GM18861 (cell line): ENCODE data around the gene PDE4D.

Experiments used
- ATAC-seq: cut with Tn5 transposase; IDR thresholded peaks from one replicate; pipeline ENCODE4 v1.9.1; 2021; ENCODE audit not compliant: unreplicated experiment

Gene PDE4D

DNA sequence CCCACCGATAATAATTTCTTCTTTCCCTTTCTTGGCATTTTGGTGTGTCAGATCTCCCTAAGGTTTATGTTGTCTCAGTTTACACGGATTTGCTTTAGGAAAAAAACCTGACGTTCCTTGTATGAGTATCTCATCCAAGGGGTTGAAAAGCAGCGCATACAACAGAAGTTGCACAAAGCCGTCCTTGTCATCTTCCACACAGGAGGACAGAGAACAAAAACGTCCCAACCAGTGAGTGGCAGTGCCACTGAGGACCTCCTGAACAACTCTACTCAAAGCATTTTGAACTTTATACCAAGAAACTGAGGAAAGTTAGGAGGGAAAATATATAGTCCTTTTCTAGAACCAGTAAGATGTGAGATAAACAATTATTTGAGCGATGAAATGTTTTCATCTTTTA lies 547.0 kb downstream of the PDE4D start:
- ATAC-seq, result no peak

DNA sequence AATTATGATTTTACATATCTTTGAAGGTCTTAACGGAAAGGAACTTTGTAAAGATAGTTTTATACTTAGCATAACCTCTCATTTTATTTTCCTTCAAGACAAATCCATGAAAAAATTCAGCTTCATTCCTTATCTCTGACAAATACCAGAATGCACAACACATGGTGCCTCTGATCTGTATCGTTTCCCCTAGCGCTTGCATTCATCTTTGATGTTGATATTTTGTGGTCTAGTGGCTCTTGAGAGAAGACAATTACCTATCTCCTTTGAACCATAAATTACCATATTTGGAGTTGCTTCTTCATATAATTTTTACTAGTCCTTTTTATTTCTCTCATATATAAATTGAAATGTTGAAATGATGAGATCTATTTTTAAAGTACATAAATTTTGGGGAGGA lies 551.3 kb downstream of the PDE4D start:
- ATAC-seq, result no peak

DNA sequence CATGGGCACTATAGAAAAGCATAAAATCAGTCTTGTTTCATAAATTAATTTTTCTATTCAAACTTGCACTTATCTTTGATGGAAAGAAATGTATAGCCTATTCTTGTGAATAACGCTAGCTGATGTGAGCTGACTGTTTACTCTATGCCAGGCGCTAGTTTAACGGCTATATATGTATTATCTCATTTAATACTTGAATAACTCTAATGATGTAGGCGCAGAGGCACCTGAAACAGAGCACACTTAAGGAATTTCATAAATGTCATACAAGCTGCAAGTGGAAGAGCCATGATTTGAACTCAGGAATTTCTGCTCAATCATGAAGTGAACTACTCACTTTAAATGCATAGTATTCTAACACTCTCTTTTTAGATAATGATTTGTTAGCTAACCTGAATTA lies 551.8 kb downstream of the PDE4D start:
- ATAC-seq, result no peak

DNA sequence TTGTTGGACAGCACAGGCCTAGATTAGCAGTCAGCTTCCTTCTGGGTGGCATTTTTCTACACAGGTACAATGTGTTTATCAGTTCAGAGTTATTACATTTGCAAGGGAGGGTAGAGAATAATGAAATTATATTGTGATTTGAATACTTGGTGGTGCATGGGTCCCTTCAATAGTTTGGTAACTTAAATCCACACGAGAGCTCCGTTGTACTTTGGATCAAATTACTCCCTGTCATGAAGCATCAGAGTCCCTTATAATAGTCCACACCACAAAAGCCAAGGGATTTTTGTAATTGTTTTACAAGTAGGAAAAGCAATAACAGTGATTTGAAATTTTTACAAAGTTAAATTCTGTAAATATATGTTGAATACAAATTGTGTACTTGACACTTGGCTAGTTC lies 552.4 kb downstream of the PDE4D start:
- ATAC-seq, result no peak

DNA sequence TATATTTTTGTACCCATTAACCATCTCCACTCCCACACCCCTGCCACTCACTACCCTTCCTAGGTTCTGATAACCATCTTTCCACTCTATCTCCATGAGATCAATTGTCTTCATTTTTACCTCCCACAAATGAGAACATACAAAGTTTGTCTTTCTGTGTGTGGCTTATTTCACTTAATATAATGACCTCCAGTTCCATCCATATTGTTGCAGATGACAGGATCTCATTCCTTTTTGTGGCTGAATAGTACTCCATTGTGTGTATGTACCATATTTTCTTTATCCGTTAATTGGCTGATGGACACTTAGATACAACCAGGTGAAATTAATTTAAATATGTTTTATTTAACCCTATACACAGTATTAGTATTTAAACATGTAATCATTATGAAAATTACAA lies 552.9 kb downstream of the PDE4D start:
- no peak for ATAC-seq

DNA sequence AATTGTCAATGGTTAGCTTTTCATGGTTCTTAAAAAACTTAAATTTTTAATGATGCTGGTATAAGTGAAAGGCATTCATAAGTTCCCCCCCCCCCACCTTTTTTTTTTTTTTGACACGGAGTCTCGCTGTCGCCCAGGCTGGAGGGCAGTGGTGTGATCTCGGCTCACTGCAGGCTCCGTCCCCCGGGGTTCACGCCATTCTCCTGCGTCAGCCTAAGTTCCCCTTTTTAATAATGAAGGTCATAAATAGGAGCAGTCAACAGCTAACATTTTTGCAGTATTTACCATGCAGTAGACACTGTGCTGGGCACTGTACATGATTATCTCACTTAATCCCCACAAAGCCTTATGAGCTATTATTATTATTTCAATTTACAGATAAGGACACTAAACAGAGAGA lies 556.3 kb downstream of the PDE4D start:
- no peak for ATAC-seq

DNA sequence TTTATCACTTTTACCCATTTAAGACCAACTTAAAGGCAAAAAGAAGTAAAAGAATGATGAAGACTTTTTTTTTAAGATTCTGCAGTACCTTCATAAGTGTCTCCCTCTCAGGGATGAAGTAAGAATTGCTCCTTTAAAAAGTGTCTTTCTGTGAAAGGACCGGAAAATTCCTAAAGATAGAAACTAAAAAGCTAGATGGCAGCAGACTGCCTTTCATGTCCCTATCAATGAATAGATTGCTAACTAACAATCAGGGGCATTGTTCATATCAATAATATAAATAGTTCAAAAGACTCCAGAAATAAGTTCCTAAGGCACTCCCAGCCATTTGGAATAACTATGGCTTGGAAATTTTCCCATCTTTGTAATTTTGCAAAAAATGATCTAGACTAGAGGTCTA lies 558.0 kb downstream of the PDE4D start:
- no peak for ATAC-seq

DNA sequence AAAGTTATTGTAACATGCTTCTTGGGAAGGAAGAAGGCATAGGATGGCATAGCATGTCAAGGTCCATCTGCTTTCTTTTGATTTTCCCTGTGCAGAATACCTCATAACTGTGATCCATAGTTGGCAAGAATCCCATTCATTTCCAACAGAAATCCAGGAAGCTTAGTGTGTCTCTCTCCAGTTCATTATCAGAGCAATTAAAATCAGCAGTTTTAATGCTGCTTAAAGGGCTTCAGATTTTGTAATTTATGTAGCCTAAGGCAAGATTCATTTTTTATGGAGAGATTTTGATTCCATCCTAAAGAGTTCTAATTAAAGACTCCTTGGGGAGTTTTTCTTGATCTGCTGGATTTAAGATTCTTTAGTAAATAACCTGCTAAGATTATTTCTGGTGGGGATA lies 560.1 kb downstream of the PDE4D start:
- ATAC-seq, result no peak

DNA sequence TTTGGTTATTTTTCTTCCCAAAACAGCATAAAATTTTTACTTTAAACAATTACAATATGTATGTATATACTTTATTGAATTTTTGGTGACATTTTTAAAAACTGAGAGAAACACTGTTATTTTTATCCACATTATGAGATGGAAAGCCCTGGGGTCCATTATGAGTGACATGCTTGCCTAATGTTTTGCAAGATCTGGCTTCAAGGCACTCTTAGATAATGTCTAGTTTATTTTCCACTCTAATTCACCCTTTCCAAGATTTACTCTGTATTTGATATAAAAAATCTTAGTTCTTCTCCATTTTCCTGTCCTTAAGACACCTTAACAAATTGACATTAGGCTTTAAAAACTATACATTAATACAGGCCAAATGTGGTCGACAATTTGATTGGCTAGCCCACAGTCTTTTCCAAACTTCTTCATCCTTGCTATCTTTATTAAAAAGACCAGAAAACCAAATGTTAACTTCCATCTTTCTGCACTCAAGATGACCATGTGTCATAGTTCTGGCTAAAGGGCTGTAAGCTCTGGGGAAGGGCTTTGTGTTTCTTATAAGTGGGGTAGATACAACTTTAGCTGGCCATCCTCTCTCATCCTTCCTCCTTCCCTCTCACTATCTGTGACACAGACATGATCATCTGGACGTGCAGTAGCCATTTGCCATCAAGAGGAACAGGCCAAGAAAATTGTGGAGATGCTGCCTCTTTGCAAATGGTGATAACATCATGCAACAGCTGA lies 561.1 kb downstream of the PDE4D start:
- no peak for ATAC-seq

DNA sequence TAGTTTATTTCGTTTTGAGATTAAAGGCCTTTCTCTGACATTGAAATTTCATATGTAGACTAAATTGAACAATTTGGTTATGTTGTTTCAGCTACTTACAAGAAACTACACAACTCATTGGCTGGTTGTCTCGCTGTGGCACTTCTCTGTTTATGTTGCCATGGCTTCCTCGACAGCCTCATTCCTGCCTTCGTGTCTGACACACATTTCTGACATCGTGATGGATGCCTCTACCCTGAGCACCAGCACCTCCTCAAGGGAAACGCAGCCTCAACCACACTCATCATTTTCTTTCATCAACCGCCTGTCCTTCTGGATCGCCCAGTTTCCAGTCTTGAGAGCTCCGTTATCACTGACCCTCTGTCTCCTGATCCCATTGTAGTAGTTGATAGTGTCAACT lies 562.8 kb downstream of the PDE4D start:
- no peak for ATAC-seq

DNA sequence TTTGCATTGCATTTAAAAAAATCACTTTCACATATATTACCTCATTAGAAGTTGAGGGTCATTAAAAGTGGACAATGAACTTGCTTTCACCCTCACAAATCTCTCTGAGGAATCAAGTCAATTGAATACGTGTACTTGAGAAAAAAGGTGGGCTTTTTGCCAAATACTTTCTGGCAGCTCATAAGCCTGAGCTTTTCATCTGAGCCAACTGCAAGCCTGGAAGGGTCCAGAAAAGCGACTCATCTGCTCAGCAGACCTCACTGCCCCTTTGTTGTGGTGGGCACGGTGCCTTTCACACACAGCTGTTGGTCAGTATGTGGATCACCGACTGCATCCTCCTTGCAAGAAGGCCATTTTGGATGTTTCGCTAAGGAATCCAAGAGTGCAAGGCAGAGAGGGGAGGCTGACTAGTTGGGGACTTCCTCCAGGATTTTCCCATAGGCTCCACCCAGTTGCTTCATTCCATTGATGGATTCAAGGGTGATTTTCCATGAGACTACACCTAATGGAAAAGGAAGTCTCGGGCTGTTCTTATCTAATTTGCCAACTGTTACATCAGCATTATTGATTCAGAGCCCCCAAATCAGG lies 564.7 kb downstream of the PDE4D start:
- no peak for ATAC-seq

DNA sequence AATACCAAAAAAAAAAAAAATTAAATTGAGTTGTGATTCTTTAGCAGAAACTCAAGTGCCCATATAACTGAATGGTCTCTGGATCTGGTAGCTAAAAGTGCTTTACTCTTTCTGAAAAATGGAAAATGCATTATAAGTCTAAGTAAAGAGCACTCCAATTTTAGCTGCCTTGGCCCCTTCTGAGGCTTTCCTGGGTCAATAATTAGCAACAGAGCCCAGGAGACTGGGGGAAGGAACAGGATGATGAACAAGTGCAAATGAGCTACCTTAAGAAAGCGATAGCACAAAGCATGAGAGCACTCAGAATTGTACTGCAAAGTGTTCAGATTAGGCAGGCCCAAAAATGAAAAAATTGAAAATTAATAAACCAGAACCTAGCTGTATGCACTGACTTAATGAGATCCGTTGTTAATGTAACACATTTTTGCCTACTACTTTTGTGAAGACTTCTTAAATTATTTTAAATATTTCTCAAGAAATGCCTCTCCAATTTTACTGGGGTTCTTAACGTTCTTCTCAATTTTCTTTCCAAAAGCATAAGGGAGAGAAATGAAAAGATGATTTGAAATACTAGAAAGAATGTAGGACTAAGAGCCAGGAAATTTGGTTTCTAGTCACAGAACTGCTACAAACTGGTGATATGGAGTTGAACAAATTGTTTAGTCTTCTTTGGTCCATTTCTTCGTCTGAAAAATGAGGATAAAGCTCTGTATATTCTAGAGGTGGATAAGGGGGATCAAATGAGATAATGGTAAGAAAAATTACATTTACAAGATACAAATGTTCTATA lies 566.1 kb downstream of the PDE4D start:
- ATAC-seq, result no peak

DNA sequence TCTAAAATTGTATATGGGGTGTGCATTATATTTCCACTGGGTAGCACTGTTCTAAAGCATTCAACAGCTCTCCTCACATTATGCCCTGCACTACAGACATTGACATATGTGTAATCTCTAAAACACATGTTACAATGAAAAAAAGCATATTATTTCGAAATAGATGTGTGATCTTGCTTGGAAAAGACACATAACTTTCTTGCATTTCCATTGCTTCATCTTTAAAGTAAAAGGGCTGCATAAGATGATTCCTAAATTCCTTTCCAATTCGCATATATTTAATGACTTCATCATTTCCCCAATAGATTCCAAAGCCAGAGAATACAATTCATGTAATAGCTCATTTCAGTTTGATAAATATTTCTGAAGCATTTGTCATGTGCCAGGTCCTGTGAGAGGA lies 566.9 kb downstream of the PDE4D start:
- no peak for ATAC-seq

DNA sequence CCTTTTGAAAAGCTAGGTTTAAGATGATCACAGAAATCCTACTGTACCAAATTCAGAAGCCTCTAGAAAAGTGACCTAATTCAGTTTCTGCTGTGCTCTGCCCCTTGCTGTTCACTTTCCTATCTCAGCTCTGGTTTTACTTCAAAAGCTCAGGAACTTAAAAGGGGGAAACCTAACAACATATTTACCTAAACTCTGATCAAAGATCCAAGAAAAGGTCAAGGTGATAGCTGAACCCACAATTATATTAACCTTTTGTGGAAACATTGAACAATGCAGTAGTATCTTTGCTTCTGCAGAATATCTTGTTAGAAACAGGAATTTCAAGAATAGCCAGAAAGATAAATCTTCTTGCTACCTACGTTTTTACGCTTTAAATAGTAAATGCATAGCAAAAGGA lies 568.5 kb downstream of the PDE4D start:
- ATAC-seq, result no peak

DNA sequence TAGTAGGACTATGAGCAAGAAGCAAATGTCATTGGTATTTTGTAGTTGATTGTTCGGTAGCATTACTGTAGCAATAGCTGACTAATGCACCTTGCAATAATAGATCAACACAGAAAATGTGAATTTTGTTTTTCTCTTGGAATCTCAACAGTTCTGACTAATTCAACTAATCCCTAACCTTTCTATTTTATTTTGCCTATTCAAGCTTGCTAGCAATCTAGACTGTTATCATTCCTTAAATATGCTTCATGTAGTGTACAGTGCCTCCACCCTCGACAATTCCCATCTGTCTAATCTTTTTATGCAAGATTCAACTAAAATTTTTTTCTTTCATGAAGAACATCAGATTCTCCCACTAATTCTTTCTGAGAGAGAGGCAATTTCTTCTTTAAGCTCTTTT lies 570.6 kb downstream of the PDE4D start:
- no peak for ATAC-seq

DNA sequence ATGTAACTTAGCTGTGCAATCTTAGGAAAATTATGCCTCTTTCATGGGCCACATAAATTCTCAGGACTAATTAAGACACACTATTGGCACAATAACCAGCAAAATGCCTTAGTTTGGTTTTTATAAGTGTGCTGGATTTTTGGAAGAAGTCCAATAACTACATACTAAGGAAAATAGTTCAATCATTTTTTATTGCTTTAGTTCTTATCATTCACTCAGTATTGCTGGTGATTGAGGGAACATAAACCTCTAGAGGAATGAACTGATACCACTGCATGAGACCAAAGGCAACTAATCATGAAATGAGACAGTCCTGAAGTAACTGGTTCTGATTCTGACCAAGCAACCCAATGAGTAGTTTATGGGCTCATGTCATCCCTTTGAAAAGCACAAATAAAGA lies 571.5 kb downstream of the PDE4D start:
- ATAC-seq, result no peak

DNA sequence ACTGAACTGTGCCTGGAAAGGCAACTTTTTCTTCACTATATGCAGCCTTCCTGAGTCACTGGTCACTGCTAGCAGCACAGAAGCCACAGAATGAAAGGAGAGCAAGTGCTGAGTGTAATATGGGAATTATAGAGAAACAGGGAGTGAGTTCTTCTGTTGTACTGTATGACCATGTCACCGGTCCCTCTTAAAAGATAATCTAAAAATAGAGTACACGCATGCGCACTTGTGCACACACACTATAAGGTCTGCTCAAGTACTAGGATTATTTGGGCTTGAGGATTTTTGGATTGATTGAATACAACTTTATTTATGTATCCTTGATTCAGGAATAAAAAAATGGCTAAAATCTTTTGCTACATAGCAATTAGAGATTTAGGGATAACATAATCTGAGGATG lies 571.9 kb downstream of the PDE4D start:
- no peak for ATAC-seq

DNA sequence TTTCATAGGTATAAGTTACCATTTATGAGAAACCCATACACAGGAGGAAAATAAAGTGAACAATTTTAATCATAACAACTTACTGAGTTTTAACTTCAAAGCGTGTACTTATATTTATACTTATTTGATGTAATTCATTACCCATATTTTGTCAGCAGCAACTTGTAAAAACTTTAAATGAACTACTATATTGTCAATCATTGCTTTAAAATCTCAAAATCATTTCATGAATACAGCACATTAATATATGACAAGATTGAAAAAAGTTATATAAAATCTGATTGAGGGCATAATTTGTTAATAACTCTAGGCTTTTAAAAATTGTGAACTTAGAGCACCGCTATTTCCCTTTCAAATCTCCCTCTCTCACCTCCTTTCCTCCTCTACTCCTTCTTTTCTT lies 573.1 kb downstream of the PDE4D start:
- no peak for ATAC-seq

DNA sequence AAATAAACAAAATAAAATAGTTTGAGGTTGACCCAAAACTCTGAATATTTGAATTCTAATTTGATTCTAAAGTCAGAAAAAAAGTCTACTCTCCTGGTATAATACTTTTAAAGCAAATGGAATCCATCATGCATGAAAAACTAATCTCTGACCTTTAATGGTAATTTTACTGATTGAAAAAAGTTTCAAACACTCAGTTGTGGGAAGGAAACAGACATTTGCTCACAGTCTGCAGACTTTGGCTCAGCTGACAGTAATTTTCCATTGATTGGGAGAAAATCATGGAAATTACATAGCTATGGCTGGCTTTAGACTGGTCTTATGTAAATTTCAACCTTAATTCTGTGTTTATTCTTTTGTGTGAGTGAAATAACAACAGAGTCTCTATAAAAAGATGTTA lies 574.3 kb downstream of the PDE4D start:
- no peak for ATAC-seq

DNA sequence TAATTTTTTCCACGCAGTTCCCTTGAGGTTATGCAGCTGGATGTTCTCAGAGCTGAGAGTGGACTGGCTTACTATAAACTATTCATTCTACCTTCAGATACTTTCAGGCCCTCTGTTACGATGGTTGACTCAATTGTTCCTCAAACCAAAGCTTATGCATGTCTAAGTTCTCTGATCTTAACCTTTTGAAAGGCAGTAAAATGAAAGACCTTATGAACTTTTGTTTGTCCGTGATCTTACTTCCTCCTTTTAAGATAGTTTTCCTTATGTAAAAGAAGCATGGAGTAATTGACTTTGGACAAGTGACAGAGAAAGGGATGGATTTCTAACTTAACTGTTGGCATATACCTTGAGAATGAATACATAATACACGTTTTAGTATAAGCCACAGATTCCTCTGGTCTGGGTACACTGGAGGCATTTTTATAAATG lies 575.7 kb downstream of the PDE4D start:
- no peak for ATAC-seq

DNA sequence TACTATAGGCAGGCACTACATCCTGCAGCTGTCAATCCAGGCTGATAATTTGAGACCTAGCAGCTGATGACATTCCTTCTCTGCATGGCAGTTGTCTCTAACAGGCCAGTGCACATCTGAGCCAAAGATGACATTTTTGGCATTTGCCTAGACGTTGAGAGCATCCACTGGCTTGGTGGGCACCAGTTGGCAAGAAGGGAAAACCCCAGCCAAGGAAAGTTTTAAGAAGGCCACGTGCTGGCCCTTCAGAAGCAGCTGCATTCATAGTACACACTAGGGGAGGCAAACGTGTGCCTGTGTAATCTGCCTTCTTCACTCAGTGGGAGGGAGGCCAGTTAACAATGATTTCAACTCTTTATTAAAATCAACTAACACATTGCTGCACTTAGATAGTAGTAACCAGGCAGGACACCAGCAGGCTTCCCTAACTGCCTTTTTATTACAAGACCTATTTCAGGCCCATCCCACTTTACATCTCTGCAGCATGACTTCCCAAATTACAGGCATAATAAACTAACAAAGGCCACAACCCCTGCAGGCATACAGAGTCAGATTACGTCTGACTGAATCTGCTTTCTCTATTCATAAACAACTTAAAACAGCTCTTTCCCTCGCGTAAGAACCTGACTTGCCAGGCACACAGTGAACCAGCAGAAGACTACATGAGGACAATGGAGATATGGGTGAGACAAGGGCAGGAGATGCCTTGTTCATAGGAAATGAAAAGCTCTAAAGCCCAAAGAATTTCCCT lies 576.3 kb downstream of the PDE4D start:
- ATAC-seq, result no peak

DNA sequence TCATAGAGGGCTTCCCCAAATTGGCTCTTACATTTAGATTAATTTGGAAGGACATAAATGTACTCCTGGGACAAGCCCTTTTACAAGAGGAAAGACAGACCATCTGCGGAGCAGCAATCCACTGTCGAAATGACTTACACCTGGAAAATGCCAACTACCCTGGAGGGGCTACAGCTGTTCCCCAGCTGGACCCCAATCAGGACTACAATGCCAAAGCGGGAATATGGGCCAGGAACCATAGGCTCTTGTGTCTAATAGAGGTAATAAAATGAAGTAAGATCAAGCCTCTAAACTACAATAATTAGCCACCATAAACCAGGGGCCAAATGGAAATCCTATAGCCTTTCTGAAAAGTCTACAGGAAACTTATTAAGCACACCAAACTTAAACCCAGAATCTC lies 581.3 kb downstream of the PDE4D start:
- no peak for ATAC-seq
